Measurements from ENCODE around the gene KAZN.

DNA sequence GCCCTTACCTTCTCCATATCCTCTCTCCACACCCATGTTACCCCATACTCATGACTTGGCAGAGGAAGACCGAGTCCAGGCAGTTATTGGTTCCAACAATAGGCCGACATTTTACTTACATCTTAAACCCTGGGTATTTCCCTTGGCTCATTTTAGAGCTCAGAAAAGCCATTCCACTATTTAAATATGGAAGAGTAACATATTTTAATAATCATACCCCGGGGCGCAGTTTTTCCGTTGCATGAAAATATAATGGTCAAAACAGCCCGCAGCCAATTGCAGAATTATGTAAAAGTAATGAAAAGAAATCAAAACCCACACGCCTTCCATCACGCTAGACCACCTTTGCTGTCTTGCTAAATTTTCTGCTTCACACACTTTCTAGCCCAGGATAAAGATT, 48.5 kb downstream of the KAZN start:
- TF ChIP-seq, protein P1, sequence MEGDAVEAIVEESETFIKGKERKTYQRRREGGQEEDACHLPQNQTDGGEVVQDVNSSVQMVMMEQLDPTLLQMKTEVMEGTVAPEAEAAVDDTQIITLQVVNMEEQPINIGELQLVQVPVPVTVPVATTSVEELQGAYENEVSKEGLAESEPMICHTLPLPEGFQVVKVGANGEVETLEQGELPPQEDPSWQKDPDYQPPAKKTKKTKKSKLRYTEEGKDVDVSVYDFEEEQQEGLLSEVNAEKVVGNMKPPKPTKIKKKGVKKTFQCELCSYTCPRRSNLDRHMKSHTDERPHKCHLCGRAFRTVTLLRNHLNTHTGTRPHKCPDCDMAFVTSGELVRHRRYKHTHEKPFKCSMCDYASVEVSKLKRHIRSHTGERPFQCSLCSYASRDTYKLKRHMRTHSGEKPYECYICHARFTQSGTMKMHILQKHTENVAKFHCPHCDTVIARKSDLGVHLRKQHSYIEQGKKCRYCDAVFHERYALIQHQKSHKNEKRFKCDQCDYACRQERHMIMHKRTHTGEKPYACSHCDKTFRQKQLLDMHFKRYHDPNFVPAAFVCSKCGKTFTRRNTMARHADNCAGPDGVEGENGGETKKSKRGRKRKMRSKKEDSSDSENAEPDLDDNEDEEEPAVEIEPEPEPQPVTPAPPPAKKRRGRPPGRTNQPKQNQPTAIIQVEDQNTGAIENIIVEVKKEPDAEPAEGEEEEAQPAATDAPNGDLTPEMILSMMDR (IDR thresholded peaks at IDR 0.05; ENCODE audit: control extremely low read depth in 1 of 3, insufficient read depth in 1 of 3, low read depth in 1 of 3, low read length in 3 of 3) = no peak
- TF ChIP-seq POLR2AphosphoS5 (IDR thresholded peaks at IDR 0.05; ENCODE audit: low read depth, low read length) (no peak), HDAC2 (IDR thresholded peaks at IDR 0.05; ENCODE audit: borderline replicate concordance in 1 of 2, low read depth in 2 of 2, low read length in 2 of 2) (no peak), RBBP5 (IDR thresholded peaks at IDR 0.05; ENCODE audit: borderline replicate concordance, low read depth, low read length) (no peak), EZH2 (IDR thresholded peaks at IDR 0.05; ENCODE audit: low read depth, low read length, severe bottlenecking) (no peak), SIX5 (IDR thresholded peaks at IDR 0.05; ENCODE audit: low read depth, low read length) (no peak), TCF12 (IDR thresholded peaks at IDR 0.05; ENCODE audit: low read depth, low read length) (no peak)
- TF ChIP-seq, protein P2, sequence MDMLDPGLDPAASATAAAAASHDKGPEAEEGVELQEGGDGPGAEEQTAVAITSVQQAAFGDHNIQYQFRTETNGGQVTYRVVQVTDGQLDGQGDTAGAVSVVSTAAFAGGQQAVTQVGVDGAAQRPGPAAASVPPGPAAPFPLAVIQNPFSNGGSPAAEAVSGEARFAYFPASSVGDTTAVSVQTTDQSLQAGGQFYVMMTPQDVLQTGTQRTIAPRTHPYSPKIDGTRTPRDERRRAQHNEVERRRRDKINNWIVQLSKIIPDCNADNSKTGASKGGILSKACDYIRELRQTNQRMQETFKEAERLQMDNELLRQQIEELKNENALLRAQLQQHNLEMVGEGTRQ (IDR thresholded peaks at IDR 0.05; ENCODE audit: low read length) = no peak
- TF ChIP-seq, protein P3, sequence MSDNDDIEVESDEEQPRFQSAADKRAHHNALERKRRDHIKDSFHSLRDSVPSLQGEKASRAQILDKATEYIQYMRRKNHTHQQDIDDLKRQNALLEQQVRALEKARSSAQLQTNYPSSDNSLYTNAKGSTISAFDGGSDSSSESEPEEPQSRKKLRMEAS (IDR thresholded peaks at IDR 0.05) = no peak
